DMS114 treated with DMSO at 0.1 percent for 48 hours (cell line): ENCODE results near the gene CTBP2.
A peak's percentile ranks its signal among the peaks of the same experiment; 100 is the strongest.
"Not testable (repeated sequence)": the region's sequence is repeated elsewhere in the genome, so short reads cannot be mapped to it uniquely, and the experiment has no call there.

Experiments used
- DNase-seq: peaks from one replicate; lab custom pipeline; 2025; ENCODE audit not compliant: unreplicated experiment; lab: John Stamatoyannopoulos, UW

CTBP2 gene

GRCh38 chr10:124999433-125000365 lies 160.7 kb downstream of the CTBP2 start:
- DNase-seq = no peak

GRCh38 chr10:124998624-124999291 lies 161.6 kb downstream of the CTBP2 start:
- DNase-seq = no peak

- DNase-seq = no peak
These were observed 162.4 kb downstream of the CTBP2 start for GRCh38 chr10:124997771-124998623.

- no peak for DNase-seq
These were observed 163.1 kb downstream of the CTBP2 start for GRCh38 chr10:124997306-124997705.

- DNase-seq = no peak
These were observed 163.5 kb downstream of the CTBP2 start for GRCh38 chr10:124996854-124997215.

- no peak for DNase-seq
These were observed 164.1 kb downstream of the CTBP2 start for GRCh38 chr10:124996127-124996853.

GRCh38 chr10:124995605-124996004 lies 164.8 kb downstream of the CTBP2 start:
- no peak for DNase-seq

GRCh38 chr10:124994573-124995473 lies 165.5 kb downstream of the CTBP2 start:
- DNase-seq = no peak

- DNase-seq = no peak
These were observed 166.5 kb downstream of the CTBP2 start for GRCh38 chr10:124993736-124994451.

- DNase-seq = no peak
These were observed 167.0 kb downstream of the CTBP2 start for GRCh38 chr10:124993345-124993708.

- DNase-seq = peak; percentile 43
These were observed 167.7 kb downstream of the CTBP2 start for GRCh38 chr10:124992462-124993344.

- no peak for DNase-seq
These were observed 168.5 kb downstream of the CTBP2 start for GRCh38 chr10:124991835-124992234.

GRCh38 chr10:124990671-124991625 lies 169.4 kb downstream of the CTBP2 start:
- DNase-seq = no peak

GRCh38 chr10:124989526-124989925 lies 170.8 kb downstream of the CTBP2 start:
- DNase-seq = no peak

- DNase-seq = not testable (repeated sequence)
These were observed 171.6 kb downstream of the CTBP2 start for GRCh38 chr10:124988753-124989152.

GRCh38 chr10:124987788-124988187 lies 172.6 kb downstream of the CTBP2 start:
- DNase-seq = no peak

- DNase-seq = no peak
These were observed 175.2 kb downstream of the CTBP2 start for GRCh38 chr10:124985162-124985561.
